ENCODE measurements around the gene SYNE1. TPM values are rescaled to one million over a fixed set of nuclear protein-coding genes. Genes with fewer than 3 reads are reported as not detected.

Gene SYNE1
- polyA plus RNA-seq, 2 of the 4 experiments (the other 2 are of a cell fraction), result 10.5 to 28.5 TPM

DNA sequence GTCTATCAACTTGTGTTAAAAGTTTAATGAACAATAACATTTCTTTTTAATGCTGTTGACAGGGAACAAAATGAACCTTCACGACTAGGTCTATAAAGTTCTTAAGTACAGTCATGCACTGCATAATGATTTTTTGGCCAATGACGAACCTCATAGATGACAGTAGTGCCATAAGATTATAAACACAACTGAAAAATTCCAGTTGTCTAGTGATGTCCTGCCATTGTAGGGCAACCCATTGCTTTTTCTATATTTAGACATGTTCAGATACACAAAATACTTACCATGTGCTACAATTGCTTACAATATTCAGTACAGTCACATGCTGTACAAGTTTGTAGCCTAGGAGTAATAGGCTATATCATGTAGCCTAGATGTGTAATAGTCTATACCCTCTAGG, 93.6 kb downstream of the SYNE1 start:
- POLR2A ChIA-PET, result no interaction called here
- H3K4me2 ChIP-seq, result no peak overlapping the region
- FAIRE-seq, result no peak
- no peak for ATAC-seq
- no peak overlapping the region for H3K4me3 ChIP-seq
- no peaks in the 10 kb centered on the region for H3K9me3 ChIP-seq
- WGBS (ENCODE audit: missing lambda C conversion rate), result 77% methylated on average over 2 of the region's 2 CpGs
- CTCF ChIA-PET, result no interaction called here
- TF ChIP-seq RAD21 (conservative IDR thresholded peaks at IDR 0.05 in 1 of 2, IDR thresholded peaks at IDR 0.05 in 1 of 2) (no peak), POLR2AphosphoS2 (conservative IDR thresholded peaks at IDR 0.05; ENCODE audit: low read length) (no peak), GATA3 (IDR thresholded peaks at IDR 0.05; ENCODE audit: borderline replicate concordance) (no peak), EP300 (IDR thresholded peaks at IDR 0.05) (no peak), HOXB5 (CRISPR knock-in tag; IDR thresholded peaks at IDR 0.05) (no peak), ESRRA (IDR thresholded peaks at IDR 0.05; ENCODE audit: borderline replicate concordance, low read length) (no peak), NR3C1 (IDR thresholded peaks at IDR 0.05) (no peak), EHMT2 (IDR thresholded peaks at IDR 0.05; ENCODE audit: low read depth) (no peak)
- no peaks in the 10 kb centered on the region for H3K4me1 ChIP-seq
- no peak overlapping the region for H3K27ac ChIP-seq
- DNase-seq (ENCODE audit: low read depth in 1 of 2, low spot score in 1 of 2), result no peak

DNA sequence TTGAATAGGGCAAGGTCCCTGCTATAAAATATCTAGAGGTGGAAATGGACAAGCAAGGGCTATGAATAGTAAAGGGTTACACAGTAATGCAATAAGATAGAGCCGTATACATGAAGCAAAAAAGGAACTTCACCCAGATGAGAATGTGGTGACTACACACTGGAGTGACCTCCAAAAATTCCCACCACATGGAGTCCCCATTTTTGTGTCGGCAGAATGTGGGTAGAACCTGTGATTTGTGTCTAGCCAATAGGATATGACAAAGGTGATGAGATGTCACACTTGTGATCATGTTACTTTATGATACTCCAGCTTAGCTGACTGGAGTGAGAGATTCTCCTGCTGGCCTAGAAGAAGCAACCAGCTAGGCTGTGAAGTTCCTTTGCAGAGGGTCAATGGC, 96.8 kb downstream of the SYNE1 start:
- CTCF ChIA-PET, result no interaction called here
- TF ChIP-seq NFE2L2 (conservative IDR thresholded peaks at IDR 0.05; ENCODE audit: low read length), result no peak
- no peak for TF ChIP-seq RNF2 (IDR thresholded peaks at IDR 0.05; ENCODE audit: borderline replicate concordance, low read depth)
- no peak for TF ChIP-seq ZC3H11A (IDR thresholded peaks at IDR 0.05)
- TF ChIP-seq RCOR1 (IDR thresholded peaks at IDR 0.05; ENCODE audit: low read depth, low read length), result no peak
- TF ChIP-seq TFCP2L1 (CRISPR knock-in tag; IDR thresholded peaks at IDR 0.05), result no peak
- TF ChIP-seq RARB (CRISPR knock-in tag; IDR thresholded peaks at IDR 0.05), result no peak
- TF ChIP-seq FOSL2 (IDR thresholded peaks at IDR 0.05), result no peak
- TF ChIP-seq FOSL2 (CRISPR knock-in tag; IDR thresholded peaks at IDR 0.05), result no peak
- TF ChIP-seq HOXA7 (CRISPR knock-in tag; IDR thresholded peaks at IDR 0.05), result no peak
- no peak for TF ChIP-seq FOSB (CRISPR knock-in tag; IDR thresholded peaks at IDR 0.05)
- TF ChIP-seq JUN (IDR thresholded peaks at IDR 0.05), result no peak
- Histone ChIP-seq H3K9me3 (no peaks in the 10 kb centered on the region), H3K4me1 (no peaks in the 10 kb centered on the region), H3K4me2 (no peak overlapping the region), H3K4me3 (no peak overlapping the region), H3K27ac (no peak overlapping the region)
- 75% methylated on average over 2 of the region's 2 CpGs for WGBS (ENCODE audit: missing lambda C conversion rate)
- FAIRE-seq (no peak), ATAC-seq (no peak), DNase-seq (ENCODE audit: low read depth in 1 of 2, low spot score in 1 of 2) (no peak)
- POLR2A ChIA-PET, result no interaction called here

DNA sequence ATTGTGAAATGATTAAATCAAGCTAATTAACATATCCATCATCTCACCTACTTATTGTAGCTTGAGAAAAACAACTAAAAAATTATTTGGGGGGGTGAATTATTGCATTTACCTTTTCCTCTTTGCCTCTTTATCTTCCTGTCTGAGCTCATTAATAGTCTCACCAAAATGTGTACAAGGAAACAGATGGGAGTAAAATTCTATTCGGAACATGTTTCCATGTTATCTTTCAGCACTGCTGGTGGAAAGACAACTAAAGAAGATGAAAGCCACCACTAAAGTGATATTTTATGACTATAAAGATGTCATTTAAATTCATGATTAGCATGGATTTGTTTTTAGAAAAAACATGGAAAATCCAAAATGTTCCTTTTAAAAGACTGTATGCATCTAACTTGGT, 102.6 kb downstream of the SYNE1 start:
- no peak overlapping the region for H3K27ac ChIP-seq
- DNase-seq (ENCODE audit: low read depth in 1 of 2, low spot score in 1 of 2), result no peak
- 89% methylated on average over 1 of the region's 1 CpG for WGBS (ENCODE audit: missing lambda C conversion rate)
- TF ChIP-seq NR3C1 (IDR thresholded peaks at IDR 0.05), result no peak
- TF ChIP-seq GATA3 (IDR thresholded peaks at IDR 0.05; ENCODE audit: borderline replicate concordance), result no peak
- no peak for TF ChIP-seq HOXB13 (CRISPR knock-in tag; IDR thresholded peaks at IDR 0.05; ENCODE audit: low read depth)
- TF ChIP-seq BHLHE40 (IDR thresholded peaks at IDR 0.05; ENCODE audit: low read depth, low read length), result no peak
- no peaks in the 10 kb centered on the region for H3K4me1 ChIP-seq
- no peak overlapping the region for H3K4me3 ChIP-seq
- ChIA-PET CTCF (no interaction called here), POLR2A (no interaction called here)
- no peaks in the 10 kb centered on the region for H3K9me3 ChIP-seq
- no peak for FAIRE-seq
- H3K4me2 ChIP-seq, result no peak overlapping the region
- ATAC-seq, result no peak

DNA sequence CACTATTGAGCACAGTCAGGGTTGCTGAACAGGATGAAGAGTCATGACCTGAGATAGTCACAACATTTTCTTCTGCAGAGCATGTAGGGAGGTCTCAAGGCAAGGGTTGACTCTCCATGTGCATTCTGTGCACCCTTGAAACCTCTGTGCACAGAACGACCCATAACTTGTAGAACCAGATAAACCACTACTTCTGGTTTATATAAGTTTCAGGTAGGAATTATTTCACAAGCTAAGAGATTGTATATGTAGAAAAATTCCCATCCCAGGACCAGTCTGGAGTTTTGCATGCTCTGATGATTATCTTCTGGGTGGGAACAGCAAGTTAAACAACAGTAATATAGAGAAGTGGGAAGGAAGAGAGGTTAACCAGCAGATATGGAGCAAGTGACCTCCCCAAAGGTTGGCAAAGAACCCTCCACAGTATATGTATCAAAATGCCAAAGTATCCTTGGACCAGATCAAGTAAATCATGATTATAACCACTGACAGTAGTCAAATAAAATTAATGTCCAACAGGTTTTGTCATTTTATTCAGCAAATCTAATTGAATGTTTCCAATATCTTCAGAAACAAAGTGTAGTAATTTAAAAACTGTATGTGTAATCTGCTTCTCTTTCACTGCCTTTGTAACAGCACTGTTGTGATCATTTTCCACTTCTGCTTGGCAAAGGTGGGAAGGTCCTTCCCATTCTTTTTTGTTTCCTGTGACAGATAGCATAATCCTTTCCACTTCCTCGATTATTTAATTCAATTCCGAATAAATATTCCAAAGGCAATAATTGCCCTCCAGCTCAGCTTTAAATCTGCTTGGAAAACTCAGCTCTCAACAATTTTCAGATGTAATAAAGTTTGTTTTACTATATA, 104.4 kb downstream of the SYNE1 start:
- H3K9me3 ChIP-seq, result no peaks in the 10 kb centered on the region
- H3K4me1 ChIP-seq, result no peaks in the 10 kb centered on the region
- TF ChIP-seq MAZ (IDR thresholded peaks at IDR 0.05; ENCODE audit: borderline replicate concordance, low read depth, low read length) (no peak), POLR2AphosphoS2 (conservative IDR thresholded peaks at IDR 0.05; ENCODE audit: low read length) (no peak), HOXB13 (CRISPR knock-in tag; IDR thresholded peaks at IDR 0.05; ENCODE audit: low read depth) (no peak)
- TF ChIP-seq, protein P1, sequence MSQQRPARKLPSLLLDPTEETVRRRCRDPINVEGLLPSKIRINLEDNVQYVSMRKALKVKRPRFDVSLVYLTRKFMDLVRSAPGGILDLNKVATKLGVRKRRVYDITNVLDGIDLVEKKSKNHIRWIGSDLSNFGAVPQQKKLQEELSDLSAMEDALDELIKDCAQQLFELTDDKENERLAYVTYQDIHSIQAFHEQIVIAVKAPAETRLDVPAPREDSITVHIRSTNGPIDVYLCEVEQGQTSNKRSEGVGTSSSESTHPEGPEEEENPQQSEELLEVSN (IDR thresholded peaks at IDR 0.05; ENCODE audit: borderline replicate concordance, low read depth), result no peak
- WGBS (ENCODE audit: missing lambda C conversion rate), result 43% methylated on average over 3 of the region's 3 CpGs
- no peak overlapping the region for H3K27ac ChIP-seq
- FAIRE-seq, result no peak
- DNase-seq (ENCODE audit: low read depth in 1 of 2, low spot score in 1 of 2), result no peak
- CTCF ChIA-PET, result no interaction called here
- H3K4me2 ChIP-seq, result no peak overlapping the region
- POLR2A ChIA-PET, result no interaction called here
- no peak overlapping the region for H3K4me3 ChIP-seq
- ATAC-seq, result no peak

Data from A549 (cell line).